Esophagus muscularis mucosa (tissue), 4 donors: ENCODE measurements around the gene TMSB10. TPM values are rescaled to one million over a fixed set of nuclear protein-coding genes. Genes with fewer than 3 reads are reported as not detected.
A peak's percentile ranks its signal among the peaks of the same experiment; 100 is the strongest.

Source experiments
- DNase-seq: peaks from one replicate; pipeline ENCODE4 v3.0.0-alpha.2; 2017; ENCODE audit errors: extremely low spot score
- H3K27ac ChIP-seq, 4 donors: fragments of 200-600 bp; sonication (generic); replicated peaks in 1 of 4; 1 replicate in 3 of 4; 2 replicates in 1 of 4; pipeline ENCODE4 v1.5.1; 2016 to 2019; ENCODE audit warnings: mild to moderate bottlenecking in 1 of 4
- H3K27me3 ChIP-seq, 4 donors: fragments of 200-600 bp; sonication (generic); one replicate each; pipeline versions ENCODE4 v1.5.1 to v1.6.0; 2016 to 2019
- H3K36me3 ChIP-seq, 4 donors: fragments of 200-600 bp; sonication (generic); one replicate each; pipeline ENCODE4 v1.5.1; 2016 to 2019
- H3K4me1 ChIP-seq, 4 donors: fragments of 200-600 bp; sonication (generic); one replicate each; pipeline ENCODE4 v1.5.1; 2016 to 2019
- H3K4me3 ChIP-seq, 4 donors: fragments of 200-600 bp; sonication (generic); 1 replicate in 2 of 4; 2 replicates in 2 of 4; pipeline ENCODE4 v1.5.1; 2016 to 2019; ENCODE audit warnings: mild to moderate bottlenecking in 4 of 4, moderate library complexity in 1 of 4
- H3K9me3 ChIP-seq, 4 donors: fragments of 200-600 bp; sonication (generic); 1 replicate in 3 of 4; 2 replicates in 1 of 4; pipeline ENCODE4 v1.5.1; 2016 to 2019
- CTCF ChIP-seq, 3 experiments: fragments of 200-600 bp in 2 of 3; fragments of 450-650 bp in 1 of 3; sonication (generic) in 2 of 3; IDR thresholded peaks; one replicate each; pipeline ENCODE4 v1.5.1; 2017 to 2019; ENCODE audit warnings: antibody characterized with exemption in 3 of 3, mild to moderate bottlenecking in 2 of 3, moderate library complexity in 1 of 3
- EP300 ChIP-seq: sonication (generic); formaldehyde crosslinking; IDR thresholded peaks from one replicate; pipeline ENCODE4 v1.6.1; 2017; ENCODE audit warnings: antibody characterized with exemption
- POLR2A ChIP-seq: fragments of 450-650 bp; IDR thresholded peaks from one replicate; pipeline ENCODE4 v1.6.1; 2017; ENCODE audit warnings: antibody characterized with exemption, moderate library complexity, mild to moderate bottlenecking, low read depth
- POLR2AphosphoS5 ChIP-seq, 2 donors: sonication (generic); formaldehyde crosslinking; IDR thresholded peaks; one replicate each; pipeline ENCODE4 v1.6.1; 2017; ENCODE audit warnings: antibody characterized with exemption in 2 of 2
- WGBS: methylation state at CpG from one replicate; pipeline ENCODE4 v1.1.5; 2018; 5-methylcytosine and 5-hydroxymethylcytosine counted together
- intact Hi-C: fragments of 100-400 bp; cut with DNase I; formaldehyde crosslinking; loops from one replicate; pipeline ENCODE4 v1.15.1; 2023
- total RNA-seq, 4 donors: library from RNA; depleted of rRNA; stranded (reverse); fragments of >200 nt; gene quantifications; one replicate each; pipeline versions ENCODE4 v1.1.0 to v1.2.1, GENCODE V29; 2016

TMSB10 gene
- total RNA-seq, 4 donors from 2014 or later: 1,300 to 2,755 (median 1,711) TPM

GRCh38 chr2:84894131-84894586 lies 11.3 kb upstream of the TMSB10 start:
- TF ChIP-seq EP300: no peak
- TF ChIP-seq POLR2AphosphoS5 (IDR thresholded peaks at IDR 0.05): no peak
- no peak for TF ChIP-seq POLR2A
- no peak for TF ChIP-seq CTCF (IDR thresholded peaks at IDR 0.05)
- intact Hi-C loops: no loop called here
- no peak for DNase-seq
- no peaks in the 10 kb centered on the region for H3K36me3 ChIP-seq
- no peak overlapping the region for H3K27ac ChIP-seq
- H3K9me3 ChIP-seq: no peaks in the 10 kb centered on the region
- WGBS: 82% methylated on average over 6 of the region's 6 CpGs
- no peaks in the 10 kb centered on the region for H3K27me3 ChIP-seq
- peaks cover 11 to 23% (median 21%) of the 10 kb centered on the region in 4 donors for H3K4me1 ChIP-seq
- no peak overlapping the region for H3K4me3 ChIP-seq

- Histone ChIP-seq H3K27me3 (no peaks in the 10 kb centered on the region), H3K4me3 (no peak overlapping the region), H3K4me1 (peaks cover 11 to 23% (median 22%) of the 10 kb centered on the region in 4 donors), H3K36me3 (no peaks in the 10 kb centered on the region), H3K9me3 (no peaks in the 10 kb centered on the region), H3K27ac (peak overlapping the region in 1 of 4 donors; percentile 19)
- no peak for DNase-seq
- intact Hi-C loops: no loop called here
- WGBS: 69% methylated on average over 7 of the region's 7 CpGs
- TF ChIP-seq POLR2A (no peak), POLR2AphosphoS5 (IDR thresholded peaks at IDR 0.05) (no peak), EP300 (no peak), CTCF (IDR thresholded peaks at IDR 0.05) (no peak)
These were observed 10.5 kb upstream of the TMSB10 start for GRCh38 chr2:84894758-84895520.

GRCh38 chr2:84896567-84896966 lies 8.9 kb upstream of the TMSB10 start:
- 70% methylated on average over 2 of the region's 2 CpGs for WGBS
- no peaks in the 10 kb centered on the region for H3K27me3 ChIP-seq
- H3K4me3 ChIP-seq: no peak overlapping the region
- H3K9me3 ChIP-seq: no peaks in the 10 kb centered on the region
- H3K27ac ChIP-seq: no peak overlapping the region
- H3K36me3 ChIP-seq: no peaks in the 10 kb centered on the region
- intact Hi-C loops: no loop called here
- DNase-seq: no peak
- H3K4me1 ChIP-seq: peaks cover 11 to 23% (median 22%) of the 10 kb centered on the region in 4 donors
- TF ChIP-seq POLR2A (no peak), EP300 (no peak), POLR2AphosphoS5 (IDR thresholded peaks at IDR 0.05) (no peak), CTCF (IDR thresholded peaks at IDR 0.05) (no peak)

GRCh38 chr2:84897773-84898172 lies 7.7 kb upstream of the TMSB10 start:
- peaks cover 11 to 23% (median 22%) of the 10 kb centered on the region in 4 donors for H3K4me1 ChIP-seq
- DNase-seq: no peak
- peak overlapping the region in 3 of 4 donors; percentile 24 to 58 (median 57) for H3K27ac ChIP-seq
- 52% methylated on average over 1 of the region's 1 CpG for WGBS
- H3K36me3 ChIP-seq: no peaks in the 10 kb centered on the region
- intact Hi-C loops: no loop called here
- no peaks in the 10 kb centered on the region for H3K27me3 ChIP-seq
- no peak overlapping the region for H3K4me3 ChIP-seq
- H3K9me3 ChIP-seq: no peaks in the 10 kb centered on the region
- TF ChIP-seq POLR2A (no peak), EP300 (no peak), CTCF (IDR thresholded peaks at IDR 0.05) (no peak), POLR2AphosphoS5 (IDR thresholded peaks at IDR 0.05) (no peak)
